GM23338 (cell line): Measurements from ENCODE around the gene SYPL1. TPM values are rescaled to one million over a fixed set of nuclear protein-coding genes. Genes with fewer than 3 reads are reported as not detected.

Experiments
- ATAC-seq: fragments of 200-7000 bp; cut with Tn5 transposase; 3 replicates; pipeline ENCODE4 v1.9.1; 2020
- DNase-seq: peaks from one replicate; pipeline ENCODE4 v3.0.0-alpha.2; 2015; ENCODE audit warnings: low spot score
- H2AFZ ChIP-seq: fragments of 200-600 bp; sonication (generic); 2 replicates; pipeline ENCODE4 v1.8.0; 2016; ENCODE audit warnings: antibody characterized with exemption, mild to moderate bottlenecking, moderate library complexity
- H3F3A ChIP-seq: fragments of 200-600 bp; sonication (generic); replicated peaks from 2 replicates; pipeline ENCODE4 v1.8.0; 2017; ENCODE audit warnings: antibody characterized with exemption, mixed run types, low read depth
- H3K27ac ChIP-seq: fragments of 200-600 bp; sonication (generic); 2 replicates; pipeline ENCODE4 v1.6.1; 2016; ENCODE audit warnings: low read depth
- H3K27me3 ChIP-seq: fragments of 200-600 bp; sonication (generic); 2 replicates; pipeline ENCODE4 v1.8.0; 2016; ENCODE audit warnings: mild to moderate bottlenecking, mixed run types, moderate library complexity; ENCODE audit not compliant: insufficient read depth
- H3K36me3 ChIP-seq: fragments of 200-600 bp; sonication (generic); 2 replicates; pipeline ENCODE4 v1.8.0; 2016; ENCODE audit warnings: mild to moderate bottlenecking; ENCODE audit not compliant: insufficient read depth
- H3K4me1 ChIP-seq: fragments of 200-600 bp; sonication (generic); 2 replicates; pipeline ENCODE4 v1.8.0; 2016; ENCODE audit warnings: mild to moderate bottlenecking, moderate library complexity; ENCODE audit not compliant: insufficient read depth
- H3K4me2 ChIP-seq: fragments of 200-600 bp; sonication (generic); 2 replicates; pipeline ENCODE4 v1.7.1; 2017; ENCODE audit warnings: mixed run types
- H3K4me3 ChIP-seq: fragments of 200-600 bp; sonication (generic); 2 replicates; pipeline ENCODE4 v1.6.1; 2016; ENCODE audit warnings: mixed run types
- H3K79me2 ChIP-seq: fragments of 200-600 bp; sonication (generic); replicated peaks from 2 replicates; pipeline ENCODE4 v1.8.0; 2017; ENCODE audit warnings: mild to moderate bottlenecking; ENCODE audit not compliant: insufficient read depth
- H3K9me2 ChIP-seq: fragments of 200-600 bp; sonication (generic); 2 replicates; pipeline ENCODE4 v1.8.0; 2017; ENCODE audit not compliant: insufficient read depth
- H4K20me1 ChIP-seq: fragments of 200-600 bp; sonication (generic); replicated peaks from 2 replicates; pipeline ENCODE4 v1.8.0; 2017; ENCODE audit warnings: mild to moderate bottlenecking; ENCODE audit not compliant: insufficient read depth
- H3K27ac Mint-ChIP-seq: 2 replicates; pipeline ENCODE4 v1.8.0; 2020; ENCODE audit warnings: inconsistent platforms, mild to moderate bottlenecking, moderate library complexity, mixed read lengths
- H3K27me3 Mint-ChIP-seq: 3 replicates; pipeline ENCODE4 v1.8.0; 2022; ENCODE audit warnings: low read depth, mild to moderate bottlenecking, moderate library complexity, mixed read lengths, inconsistent platforms; ENCODE audit not compliant: insufficient read depth, poor library complexity
- H3K36me3 Mint-ChIP-seq: 3 replicates; pipeline ENCODE4 v1.8.0; 2021; ENCODE audit warnings: low read depth, mild to moderate bottlenecking, inconsistent platforms, moderate library complexity, mixed read lengths
- H3K4me1 Mint-ChIP-seq: 3 replicates; pipeline ENCODE4 v1.8.0; 2020; ENCODE audit warnings: mild to moderate bottlenecking, inconsistent platforms, mixed read lengths
- H3K4me3 Mint-ChIP-seq: 3 replicates; pipeline ENCODE4 v1.8.0; 2021; ENCODE audit warnings: moderate library complexity, mild to moderate bottlenecking, inconsistent platforms, mixed read lengths
- H3K9me3 Mint-ChIP-seq: 3 replicates; pipeline ENCODE4 v1.8.0; 2020; ENCODE audit warnings: moderate library complexity, mild to moderate bottlenecking, inconsistent platforms, mixed read lengths
- CREB1 ChIP-seq: fragments of 250-450 bp; sonication (Bioruptor Pico); IDR thresholded peaks from 2 replicates; pipeline ENCODE4 v1.5.0; 2020; ENCODE audit warnings: low read depth, mild to moderate bottlenecking, moderate library complexity
- EZH2 ChIP-seq: fragments of 200-600 bp; sonication (generic); IDR thresholded peaks from one replicate; pipeline ENCODE4 v1.8.0; 2017; ENCODE audit warnings: antibody characterized with exemption, mild to moderate bottlenecking, low read depth; ENCODE audit not compliant: unreplicated experiment
- EZH2phosphoT487 ChIP-seq: fragments of 200-600 bp; sonication (generic); IDR thresholded peaks from one replicate; pipeline ENCODE4 v1.8.1; 2018; ENCODE audit warnings: antibody characterized with exemption; ENCODE audit not compliant: unreplicated experiment
- JUNB ChIP-seq: IDR thresholded peaks from one replicate; pipeline ENCODE4 v1.6.1; 2016; ENCODE audit warnings: antibody characterized with exemption; ENCODE audit not compliant: unreplicated experiment
- NANOG ChIP-seq: IDR thresholded peaks from 2 replicates; pipeline ENCODE4 v1.6.1; 2016; ENCODE audit warnings: antibody characterized with exemption, borderline replicate concordance
- POLR2AphosphoS5 ChIP-seq: IDR thresholded peaks from 2 replicates; pipeline ENCODE4 v1.6.1; 2016; ENCODE audit warnings: antibody characterized with exemption, low read depth
- REST ChIP-seq: IDR thresholded peaks from one replicate; pipeline ENCODE4 v1.6.1; 2018; ENCODE audit warnings: antibody characterized with exemption; ENCODE audit not compliant: unreplicated experiment
- STAT1 ChIP-seq: IDR thresholded peaks from one replicate; pipeline ENCODE4 v1.6.1; 2016; ENCODE audit warnings: antibody characterized with exemption; ENCODE audit not compliant: unreplicated experiment
- ZNF114 ChIP-seq: fragments of 250-450 bp; sonication (Bioruptor Pico); IDR thresholded peaks from 2 replicates; pipeline ENCODE4 v1.5.0; 2020; ENCODE audit warnings: mild to moderate bottlenecking, moderate library complexity
- ZNF331 ChIP-seq: fragments of 250-450 bp; sonication (Bioruptor Pico); IDR thresholded peaks from 2 replicates; pipeline ENCODE4 v1.5.0; 2020; ENCODE audit warnings: low read depth, mild to moderate bottlenecking, moderate library complexity
- ZNF462 ChIP-seq: fragments of 250-450 bp; sonication (Bioruptor Pico); IDR thresholded peaks from 2 replicates; pipeline ENCODE4 v1.5.0; 2020; ENCODE audit warnings: mild to moderate bottlenecking, moderate library complexity
- polyA plus RNA-seq: library from polyadenylated mRNA; unstranded; fragments of >200 nt; fragmentation: Nextera tagmentation; extraction: Ambion mirVana; gene quantifications from 2 replicates; pipeline ENCODE4 v1.2.1, GENCODE V29; 2016
- total RNA-seq: library from RNA; depleted of rRNA; stranded (reverse); fragments of >200 nt; shearing (Covaris generic); gene quantifications from 2 replicates; pipeline ENCODE4 v1.2.3, GENCODE V29; 2014
- TF ChIP-seq, protein P1 (sequence below), 2 experiments: fragments of 200-600 bp in 1 of 2; sonication (generic) in 1 of 2; conservative IDR thresholded peaks; 2 replicates each; pipeline versions ENCODE4 v1.5.1 to v1.6.1; 2016 to 2017; ENCODE audit warnings: antibody characterized with exemption in 2 of 2, low read depth in 2 of 2, mild to moderate bottlenecking in 2 of 2, moderate library complexity in 1 of 2
- TF ChIP-seq, protein P2 (sequence below): IDR thresholded peaks from 2 replicates; pipeline ENCODE4 v1.6.1; 2016; ENCODE audit warnings: antibody characterized with exemption

SYPL1 gene
- total and polyA plus RNA-seq, 2 experiments from 2014 or later, result 39.3 to 52.7 TPM

GRCh38 chr7:106117786-106118544 lies 5.9 kb upstream of the SYPL1 start:
- no peaks in the 10 kb centered on the region for H3K9me3 Mint-ChIP-seq
- no peaks in the 10 kb centered on the region for H3K27me3 Mint-ChIP-seq
- H3K36me3 Mint-ChIP-seq, result no peaks in the 10 kb centered on the region

More at GRCh38 chr7:106117786-106118544, 5.9 kb upstream of the SYPL1 start:
- H3K27me3 ChIP-seq, result no peaks in the 10 kb centered on the region
- peaks cover 29% of the 10 kb centered on the region for H3K4me1 ChIP-seq
- no peaks in the 10 kb centered on the region for H3K79me2 ChIP-seq
- H3K27ac ChIP-seq, result no peak overlapping the region
- H3K36me3 ChIP-seq, result no peaks in the 10 kb centered on the region
- ATAC-seq, result no peak
- DNase-seq, result no peak
- no peak for TF ChIP-seq ZNF331 (CRISPR knock-in tag)
- no peak for TF ChIP-seq ZNF462 (CRISPR knock-in tag)
- no peak for TF ChIP-seq ZNF114 (CRISPR knock-in tag)
- TF ChIP-seq, protein P1, sequence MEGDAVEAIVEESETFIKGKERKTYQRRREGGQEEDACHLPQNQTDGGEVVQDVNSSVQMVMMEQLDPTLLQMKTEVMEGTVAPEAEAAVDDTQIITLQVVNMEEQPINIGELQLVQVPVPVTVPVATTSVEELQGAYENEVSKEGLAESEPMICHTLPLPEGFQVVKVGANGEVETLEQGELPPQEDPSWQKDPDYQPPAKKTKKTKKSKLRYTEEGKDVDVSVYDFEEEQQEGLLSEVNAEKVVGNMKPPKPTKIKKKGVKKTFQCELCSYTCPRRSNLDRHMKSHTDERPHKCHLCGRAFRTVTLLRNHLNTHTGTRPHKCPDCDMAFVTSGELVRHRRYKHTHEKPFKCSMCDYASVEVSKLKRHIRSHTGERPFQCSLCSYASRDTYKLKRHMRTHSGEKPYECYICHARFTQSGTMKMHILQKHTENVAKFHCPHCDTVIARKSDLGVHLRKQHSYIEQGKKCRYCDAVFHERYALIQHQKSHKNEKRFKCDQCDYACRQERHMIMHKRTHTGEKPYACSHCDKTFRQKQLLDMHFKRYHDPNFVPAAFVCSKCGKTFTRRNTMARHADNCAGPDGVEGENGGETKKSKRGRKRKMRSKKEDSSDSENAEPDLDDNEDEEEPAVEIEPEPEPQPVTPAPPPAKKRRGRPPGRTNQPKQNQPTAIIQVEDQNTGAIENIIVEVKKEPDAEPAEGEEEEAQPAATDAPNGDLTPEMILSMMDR (conservative IDR thresholded peaks at IDR 0.05; ENCODE audit: low read depth in 2 of 2), result no peak
- TF ChIP-seq POLR2AphosphoS5, result no peak
- TF ChIP-seq STAT1, result no peak
- no peak for TF ChIP-seq CREB1 (CRISPR knock-in tag)
- TF ChIP-seq NANOG, result no peak
- no peak for TF ChIP-seq REST
- TF ChIP-seq, protein P2, sequence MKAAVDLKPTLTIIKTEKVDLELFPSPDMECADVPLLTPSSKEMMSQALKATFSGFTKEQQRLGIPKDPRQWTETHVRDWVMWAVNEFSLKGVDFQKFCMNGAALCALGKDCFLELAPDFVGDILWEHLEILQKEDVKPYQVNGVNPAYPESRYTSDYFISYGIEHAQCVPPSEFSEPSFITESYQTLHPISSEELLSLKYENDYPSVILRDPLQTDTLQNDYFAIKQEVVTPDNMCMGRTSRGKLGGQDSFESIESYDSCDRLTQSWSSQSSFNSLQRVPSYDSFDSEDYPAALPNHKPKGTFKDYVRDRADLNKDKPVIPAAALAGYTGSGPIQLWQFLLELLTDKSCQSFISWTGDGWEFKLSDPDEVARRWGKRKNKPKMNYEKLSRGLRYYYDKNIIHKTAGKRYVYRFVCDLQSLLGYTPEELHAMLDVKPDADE, result no peak
- TF ChIP-seq EZH2, result no peak
- no peak for TF ChIP-seq EZH2phosphoT487
- TF ChIP-seq JUNB, result no peak
- H3K9me2 ChIP-seq, result no peaks in the 10 kb centered on the region
- no peak overlapping the region for H3K4me3 ChIP-seq
- H2AFZ ChIP-seq, result no peak overlapping the region
- no peak overlapping the region for H3K27ac Mint-ChIP-seq
- peaks cover 33% of the 10 kb centered on the region for H3K4me1 Mint-ChIP-seq
- no peaks in the 10 kb centered on the region for H4K20me1 ChIP-seq
- H3K4me2 ChIP-seq, result no peak overlapping the region
- H3F3A ChIP-seq, result 0 out of 2 replicates have a peak, but pooled peaks cover 5% of the 10 kb centered on the region
- no peak overlapping the region for H3K4me3 Mint-ChIP-seq
